Gastrocnemius medialis (tissue), 4 donors: ENCODE measurements around the gene BMPER.

Experiments
- CTCF ChIP-seq, 5 experiments: fragments of 450-650 bp in 3 of 5; fragments of 200-600 bp in 2 of 5; sonication (generic) in 2 of 5; IDR thresholded peaks in 4 of 5; conservative IDR thresholded peaks in 1 of 5; 1 replicate in 4 of 5; 2 replicates in 1 of 5; pipeline ENCODE4 v1.5.1; 2016 to 2019; ENCODE audit warnings: antibody characterized with exemption in 5 of 5, mild to moderate bottlenecking in 3 of 5, moderate library complexity in 3 of 5
- POLR2A ChIP-seq, 2 donors: fragments of 450-650 bp; IDR thresholded peaks; one replicate each; pipeline ENCODE4 v1.6.1; 2017; ENCODE audit warnings: antibody characterized with exemption in 2 of 2, mild to moderate bottlenecking in 2 of 2, moderate library complexity in 2 of 2

- TF ChIP-seq POLR2A (IDR thresholded peaks at IDR 0.05) (no peak), CTCF (IDR thresholded peaks at IDR 0.05 in 4 of 5, conservative IDR thresholded peaks at IDR 0.05 in 1 of 5) (no peak)
Measured at GRCh38 chr7:33940503-33940902, 35.2 kb downstream of the BMPER start.
